ENCODE results near the gene HLA-DOA.

Gene HLA-DOA

GRCh38 chr6:32967151-32968091, 42.0 kb downstream of the HLA-DOA start:
- DNase-seq (ENCODE audit: low read depth in 1 of 2, low spot score in 1 of 2): no peak

- no peak for DNase-seq (ENCODE audit: low read depth in 1 of 2, low spot score in 1 of 2)
These were observed 44.6 kb downstream of the HLA-DOA start for GRCh38 chr6:32964776-32965175.

GRCh38 chr6:32963866-32964265, 45.5 kb downstream of the HLA-DOA start:
- no peak for DNase-seq (ENCODE audit: low read depth in 1 of 2, low spot score in 1 of 2)

GRCh38 chr6:32962213-32962826, 47.1 kb downstream of the HLA-DOA start:
- no peak for DNase-seq (ENCODE audit: low read depth in 1 of 2, low spot score in 1 of 2)

GRCh38 chr6:32960563-32960962, 48.8 kb downstream of the HLA-DOA start:
- DNase-seq (ENCODE audit: low read depth in 1 of 2, low spot score in 1 of 2): no peak

GRCh38 chr6:32956176-32956575, 53.2 kb downstream of the HLA-DOA start:
- no peak for DNase-seq (ENCODE audit: low read depth in 1 of 2, low spot score in 1 of 2)

- DNase-seq (ENCODE audit: low read depth in 1 of 2, low spot score in 1 of 2): no peak
These were observed 54.2 kb downstream of the HLA-DOA start for GRCh38 chr6:32954986-32955802.

GRCh38 chr6:32954267-32954666, 55.1 kb downstream of the HLA-DOA start:
- no peak for DNase-seq (ENCODE audit: low read depth in 1 of 2, low spot score in 1 of 2)

Data from activated T-helper 1 cell treated with anti-CD3 and anti-CD28 coated beads, Interleukin-2, amount 50 U/mL, for 16 hours (primary cell).